SJCRH30 (cell line): Measurements from ENCODE around the gene SEC62. TPM values are rescaled to one million over a fixed set of nuclear protein-coding genes. Genes with fewer than 3 reads are reported as not detected.

Experiments
- DNase-seq, 2 experiments: peaks; one replicate each; pipeline ENCODE4 v3.0.0-alpha.2; 2015 to 2020
- H3K27ac ChIP-seq: fragments of 250-450 bp; sonication (Bioruptor Pico); 2 replicates; pipeline ENCODE4 v1.5.1; 2020; ENCODE audit warnings: mild to moderate bottlenecking, moderate library complexity
- H3K27me3 ChIP-seq: fragments of 250-450 bp; sonication (Bioruptor Pico); 2 replicates; pipeline ENCODE4 v1.5.1; 2020; ENCODE audit warnings: mild to moderate bottlenecking, moderate library complexity
- H3K36me3 ChIP-seq: fragments of 250-450 bp; sonication (Bioruptor Pico); 2 replicates; pipeline ENCODE4 v1.5.1; 2020; ENCODE audit warnings: mild to moderate bottlenecking, moderate library complexity
- H3K4me1 ChIP-seq: fragments of 250-450 bp; sonication (Bioruptor Pico); 2 replicates; pipeline ENCODE4 v1.5.1; 2020; ENCODE audit warnings: mild to moderate bottlenecking, moderate library complexity
- H3K4me3 ChIP-seq: fragments of 250-450 bp; sonication (Bioruptor Pico); 2 replicates; pipeline ENCODE4 v1.5.1; 2020; ENCODE audit warnings: mild to moderate bottlenecking, moderate library complexity
- H3K9me3 ChIP-seq: fragments of 250-450 bp; sonication (Bioruptor Pico); replicated peaks from 2 replicates; pipeline ENCODE4 v1.5.1; 2020; ENCODE audit warnings: mild to moderate bottlenecking, moderate library complexity
- total RNA-seq: library from RNA; depleted of rRNA; stranded (reverse); fragments of >200 nt; shearing (Covaris generic); gene quantifications from 2 replicates; pipeline ENCODE4 v1.2.3, GENCODE V29; 2014; rRNA removed

Gene SEC62, protein sequence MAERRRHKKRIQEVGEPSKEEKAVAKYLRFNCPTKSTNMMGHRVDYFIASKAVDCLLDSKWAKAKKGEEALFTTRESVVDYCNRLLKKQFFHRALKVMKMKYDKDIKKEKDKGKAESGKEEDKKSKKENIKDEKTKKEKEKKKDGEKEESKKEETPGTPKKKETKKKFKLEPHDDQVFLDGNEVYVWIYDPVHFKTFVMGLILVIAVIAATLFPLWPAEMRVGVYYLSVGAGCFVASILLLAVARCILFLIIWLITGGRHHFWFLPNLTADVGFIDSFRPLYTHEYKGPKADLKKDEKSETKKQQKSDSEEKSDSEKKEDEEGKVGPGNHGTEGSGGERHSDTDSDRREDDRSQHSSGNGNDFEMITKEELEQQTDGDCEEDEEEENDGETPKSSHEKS
- 41.3 and 45.1 TPM in 2 replicates for total RNA-seq

DNA sequence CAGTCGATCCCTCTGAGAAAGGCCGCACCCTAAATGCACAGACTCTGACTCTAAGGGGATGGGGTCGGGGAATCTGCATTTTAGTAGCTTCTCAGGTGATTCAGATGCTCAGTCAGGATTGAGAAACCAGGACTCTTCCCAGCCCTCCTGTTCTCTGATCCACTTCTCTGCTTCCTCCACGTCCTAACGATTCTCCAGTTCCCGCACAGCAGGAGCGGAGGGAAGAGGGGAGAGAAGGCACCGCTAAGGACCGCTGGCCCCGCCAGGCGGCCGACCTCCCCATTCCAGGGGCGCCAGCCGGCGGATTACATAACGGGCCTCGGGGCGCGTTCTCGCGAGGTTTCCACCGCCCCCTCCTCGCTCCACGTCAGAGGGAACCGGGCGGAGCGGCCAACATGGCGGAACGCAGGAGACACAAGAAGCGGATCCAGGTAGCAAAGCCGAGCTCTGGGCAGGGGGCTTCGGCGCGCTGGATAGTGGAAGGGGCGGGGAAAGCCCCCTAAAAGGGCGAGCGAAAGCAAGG lies at the start of gene SEC62:
Gene SEC62, plus strand, starts transcription at position 380 of the 523 bp plus-strand sequence. Its CDS starts 16 bp downstream, at position 396.
- peak; percentile 93 for DNase-seq
- peak within 1 kb of the TSS; percentile 90 for H3K4me3 ChIP-seq
- no peaks in the 10 kb centered on the region for H3K27me3 ChIP-seq
- H3K36me3 ChIP-seq = no peaks in the 10 kb centered on the region; the same call in 1 of the 2 replicates
- H3K9me3 ChIP-seq = no peaks in the 10 kb centered on the region
- peak within 1 kb of the TSS; percentile 84 for H3K27ac ChIP-seq
- peaks cover 4% of the 10 kb centered on the region; the same call in 1 of the 2 replicates for H3K4me1 ChIP-seq

DNA sequence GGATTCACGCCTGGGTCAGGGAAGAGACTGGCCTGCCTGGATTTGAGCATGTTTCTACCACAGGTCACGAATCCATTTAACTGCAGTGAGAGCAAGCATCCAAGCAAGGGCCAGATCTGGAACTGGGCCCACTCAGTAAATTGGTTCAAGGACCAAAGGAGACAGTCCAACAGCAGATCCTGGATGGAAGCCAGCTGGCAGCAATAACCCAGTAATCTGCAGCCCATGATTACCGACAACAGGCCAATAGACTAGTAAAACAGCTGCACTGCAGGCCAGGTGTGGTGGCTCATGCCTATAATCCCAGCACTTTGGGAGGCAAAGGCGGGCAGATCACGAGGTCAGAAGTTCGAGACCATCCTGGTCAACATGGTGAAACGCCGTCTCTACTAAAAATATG lies 43.4 kb upstream of the SEC62 start:
- peak in 1 of 2 experiments; percentile 31 for DNase-seq
- Histone ChIP-seq H3K36me3 (no peaks in the 10 kb centered on the region), H3K4me3 (no peak overlapping the region), H3K27me3 (no peaks in the 10 kb centered on the region), H3K27ac (no peak overlapping the region), H3K4me1 (no peaks in the 10 kb centered on the region), H3K9me3 (no peaks in the 10 kb centered on the region)

DNA sequence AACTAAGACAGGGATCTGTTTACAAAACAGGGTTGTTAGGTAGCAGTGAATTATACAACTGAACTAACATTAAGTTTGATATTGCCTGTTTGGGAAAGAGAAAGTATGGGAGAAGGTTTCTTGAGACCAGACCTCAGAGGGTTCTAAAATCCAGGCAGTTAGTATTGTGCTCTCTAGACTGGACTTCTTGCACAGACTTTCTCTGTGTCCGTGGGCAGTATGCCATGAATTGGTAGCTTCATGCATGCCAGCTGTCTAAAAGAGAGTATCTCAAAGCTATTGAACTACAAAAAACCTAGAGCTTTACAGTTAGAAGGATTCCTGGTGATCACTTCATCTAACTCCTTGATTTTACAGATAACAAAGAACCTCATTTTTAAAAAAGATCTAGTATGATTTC lies 42.8 kb upstream of the SEC62 start:
- no peaks in the 10 kb centered on the region for H3K9me3 ChIP-seq
- H3K27me3 ChIP-seq = no peaks in the 10 kb centered on the region
- no peaks in the 10 kb centered on the region for H3K4me1 ChIP-seq
- no peak for DNase-seq
- no peak overlapping the region for H3K27ac ChIP-seq
- H3K36me3 ChIP-seq = no peaks in the 10 kb centered on the region
- H3K4me3 ChIP-seq = no peak overlapping the region

DNA sequence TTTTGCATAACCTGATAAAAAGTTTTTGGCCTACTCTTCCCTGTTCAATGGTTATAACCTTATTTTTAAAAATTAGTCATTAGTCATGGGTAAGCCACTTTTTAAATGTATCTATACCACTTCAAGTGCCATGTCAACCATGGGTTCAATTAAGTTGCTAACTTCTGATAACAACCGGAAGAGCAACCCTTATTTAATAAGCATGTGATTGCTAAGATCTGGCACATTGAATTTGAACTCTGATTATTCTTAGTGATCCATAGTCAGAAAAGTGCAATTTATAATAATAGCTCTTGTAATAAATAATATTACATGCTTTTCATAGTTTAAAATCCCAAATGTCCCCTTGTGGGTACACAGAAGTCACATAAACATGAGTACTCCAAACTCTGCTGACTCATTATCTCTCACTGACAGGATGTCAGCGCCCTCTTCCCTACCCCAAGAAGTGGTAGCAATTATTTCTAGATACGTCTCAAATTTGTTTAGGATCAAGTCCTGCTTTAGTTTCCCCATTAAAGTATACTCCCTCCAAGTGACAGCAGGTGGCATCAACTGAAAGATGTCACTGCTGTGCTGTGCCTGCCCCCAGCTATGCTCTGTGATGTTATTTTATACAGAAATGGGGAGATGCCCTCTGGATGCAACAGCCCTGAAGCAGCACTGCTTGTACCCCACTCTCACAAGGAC lies 36.6 kb upstream of the SEC62 start:
- no peak overlapping the region for H3K27ac ChIP-seq
- DNase-seq = no peak
- H3K4me1 ChIP-seq = no peaks in the 10 kb centered on the region
- H3K27me3 ChIP-seq = no peaks in the 10 kb centered on the region
- H3K36me3 ChIP-seq = no peaks in the 10 kb centered on the region
- H3K9me3 ChIP-seq = no peaks in the 10 kb centered on the region
- no peak overlapping the region for H3K4me3 ChIP-seq

DNA sequence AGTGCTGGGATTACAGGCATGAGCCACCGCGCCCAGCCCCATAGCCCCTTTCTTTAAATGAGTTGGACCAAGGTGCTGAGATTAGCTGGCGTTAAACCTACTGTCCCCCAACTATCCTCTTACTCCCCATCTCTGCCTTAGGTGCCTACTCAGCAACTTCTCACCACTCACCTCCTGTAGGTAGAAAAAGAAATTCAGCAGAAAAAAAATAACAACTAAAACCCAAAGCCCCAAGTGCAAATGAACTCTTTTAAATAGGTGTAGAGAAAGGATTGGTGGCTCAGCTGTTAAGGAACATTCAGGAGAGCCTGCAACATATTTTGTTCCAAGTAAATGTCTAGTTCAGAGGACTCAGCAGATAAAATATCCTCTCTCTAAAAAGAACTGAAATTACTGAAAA lies 35.8 kb upstream of the SEC62 start:
- DNase-seq = no peak
- H3K27ac ChIP-seq = no peak overlapping the region
- H3K9me3 ChIP-seq = no peaks in the 10 kb centered on the region
- H3K4me3 ChIP-seq = no peak overlapping the region
- H3K27me3 ChIP-seq = no peaks in the 10 kb centered on the region
- H3K36me3 ChIP-seq = no peaks in the 10 kb centered on the region
- H3K4me1 ChIP-seq = no peaks in the 10 kb centered on the region

DNA sequence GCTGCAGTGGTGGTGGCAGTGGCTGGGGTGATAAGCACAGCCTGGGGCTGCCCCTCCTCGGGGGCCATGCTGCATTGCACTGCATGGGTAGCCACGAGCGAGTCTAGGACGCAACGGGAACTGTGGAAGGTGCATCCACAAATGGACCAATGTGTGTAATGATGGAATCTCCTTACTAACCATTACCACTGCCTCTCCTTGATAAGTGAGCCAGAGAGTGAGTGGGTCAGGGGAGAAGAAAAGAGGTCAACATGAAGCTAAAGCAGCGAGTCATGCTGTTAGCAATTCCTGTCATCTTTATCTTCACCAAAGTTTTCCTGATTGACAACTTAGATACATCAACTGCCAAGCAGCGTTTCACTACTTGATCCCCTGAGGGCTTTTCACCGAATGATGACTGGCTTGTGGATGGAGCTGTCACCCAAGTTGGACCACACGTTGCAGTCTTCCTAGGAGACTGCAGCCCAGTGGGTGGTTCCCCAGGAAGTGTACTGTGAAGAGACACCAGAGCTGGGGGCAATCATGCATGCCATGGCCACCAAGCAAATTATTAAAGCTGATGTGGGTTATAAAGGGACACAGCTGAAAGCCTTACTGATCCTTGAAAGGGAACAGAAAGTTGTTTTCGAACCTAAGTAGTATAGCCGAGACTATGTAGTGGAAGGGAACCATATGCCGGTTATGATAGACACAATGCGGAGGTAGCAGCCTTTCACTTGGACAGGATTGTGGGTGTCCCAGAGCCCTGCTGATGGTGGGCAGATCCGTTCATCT lies 34.7 kb upstream of the SEC62 start:
- H3K4me1 ChIP-seq = no peaks in the 10 kb centered on the region
- H3K27ac ChIP-seq = no peak overlapping the region
- H3K9me3 ChIP-seq = no peaks in the 10 kb centered on the region
- no peaks in the 10 kb centered on the region for H3K27me3 ChIP-seq
- no peaks in the 10 kb centered on the region for H3K36me3 ChIP-seq
- no peak overlapping the region for H3K4me3 ChIP-seq
- no peak for DNase-seq

DNA sequence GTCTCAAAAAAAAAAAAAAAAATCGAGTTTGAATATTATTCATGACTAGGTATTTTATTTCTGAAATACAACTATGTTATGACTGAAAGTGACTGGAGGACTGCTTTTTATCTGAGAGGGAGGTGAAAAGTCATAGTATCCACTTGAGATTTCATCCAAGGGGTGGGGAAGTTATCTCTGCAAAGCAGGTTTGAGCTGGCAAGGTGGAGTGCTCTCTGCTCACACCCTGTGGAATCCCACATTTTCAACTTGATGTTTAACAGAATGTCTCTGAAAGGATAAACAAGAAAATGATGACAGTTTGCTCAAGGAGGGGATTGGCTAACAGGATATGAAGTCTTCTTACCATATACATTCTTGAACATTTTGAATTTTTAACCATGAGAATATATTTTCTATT lies 27.3 kb upstream of the SEC62 start:
- H3K4me3 ChIP-seq = no peak overlapping the region
- H3K9me3 ChIP-seq = no peaks in the 10 kb centered on the region
- no peaks in the 10 kb centered on the region for H3K4me1 ChIP-seq
- H3K27me3 ChIP-seq = no peaks in the 10 kb centered on the region
- no peak for DNase-seq
- H3K27ac ChIP-seq = no peak overlapping the region
- H3K36me3 ChIP-seq = no peaks in the 10 kb centered on the region

DNA sequence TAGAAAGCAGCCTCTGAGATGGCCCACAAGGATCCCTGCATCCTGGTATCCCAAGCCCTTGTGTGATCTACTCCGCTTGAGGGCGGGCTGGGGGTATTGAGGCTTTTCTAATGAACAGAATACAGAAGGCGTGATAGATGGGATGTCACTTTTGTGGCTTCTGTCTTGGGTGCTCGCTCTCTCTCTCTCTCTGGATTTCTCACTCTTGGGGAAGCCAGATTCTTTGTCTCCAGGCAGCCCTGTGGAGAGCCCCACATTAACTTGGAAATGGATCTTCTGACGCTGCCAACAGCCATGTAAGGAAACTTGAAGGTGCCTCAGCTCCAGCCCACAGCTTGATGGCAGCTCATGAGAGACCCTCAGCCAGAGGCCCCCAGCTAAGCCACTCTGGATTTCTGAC lies 26.9 kb upstream of the SEC62 start:
- H3K27me3 ChIP-seq = no peaks in the 10 kb centered on the region

DNA sequence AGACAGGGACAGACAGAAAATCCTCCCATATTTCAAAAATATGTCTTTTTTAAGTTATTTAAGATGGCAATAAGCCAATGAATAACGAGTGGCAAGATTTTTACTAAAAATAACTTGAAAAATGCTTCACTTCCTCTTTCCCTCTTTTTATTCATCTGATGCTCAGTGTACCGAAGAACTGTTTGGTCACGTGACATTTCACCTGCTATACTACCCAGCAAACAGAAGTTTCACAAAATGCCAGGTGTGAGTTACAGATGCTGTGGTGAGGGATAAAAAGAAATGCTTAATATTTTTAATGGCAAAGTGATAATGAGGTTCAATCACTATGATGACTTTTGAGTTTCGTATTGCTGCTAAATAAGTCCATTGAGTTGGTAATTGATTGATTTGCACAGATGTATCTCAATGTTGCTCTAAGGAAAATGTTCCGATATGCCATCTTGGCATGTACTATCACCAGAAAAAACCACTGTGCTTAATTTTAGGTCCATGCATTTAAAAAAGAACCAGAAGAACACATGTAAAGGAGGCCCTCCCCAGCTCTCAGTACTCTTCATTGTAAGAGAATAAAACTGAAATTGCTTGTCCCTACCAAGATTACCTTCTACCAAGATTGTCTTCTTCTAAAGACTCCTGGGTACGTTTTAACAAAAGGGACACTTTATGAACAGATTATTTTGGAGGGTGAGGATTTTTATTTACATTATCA lies 26.0 kb upstream of the SEC62 start:
- H3K4me1 ChIP-seq = no peaks in the 10 kb centered on the region
- no peaks in the 10 kb centered on the region for H3K27me3 ChIP-seq
- no peaks in the 10 kb centered on the region for H3K36me3 ChIP-seq
- H3K4me3 ChIP-seq = no peak overlapping the region
- no peak overlapping the region for H3K27ac ChIP-seq
- H3K9me3 ChIP-seq = no peaks in the 10 kb centered on the region
- DNase-seq = no peak

More for the DNA sequence above, 26.9 kb upstream of the SEC62 start:
- DNase-seq = no peak
- H3K36me3 ChIP-seq = no peaks in the 10 kb centered on the region
- H3K4me3 ChIP-seq = no peak overlapping the region
- H3K9me3 ChIP-seq = no peaks in the 10 kb centered on the region
- H3K4me1 ChIP-seq = no peaks in the 10 kb centered on the region
- no peak overlapping the region for H3K27ac ChIP-seq

DNA sequence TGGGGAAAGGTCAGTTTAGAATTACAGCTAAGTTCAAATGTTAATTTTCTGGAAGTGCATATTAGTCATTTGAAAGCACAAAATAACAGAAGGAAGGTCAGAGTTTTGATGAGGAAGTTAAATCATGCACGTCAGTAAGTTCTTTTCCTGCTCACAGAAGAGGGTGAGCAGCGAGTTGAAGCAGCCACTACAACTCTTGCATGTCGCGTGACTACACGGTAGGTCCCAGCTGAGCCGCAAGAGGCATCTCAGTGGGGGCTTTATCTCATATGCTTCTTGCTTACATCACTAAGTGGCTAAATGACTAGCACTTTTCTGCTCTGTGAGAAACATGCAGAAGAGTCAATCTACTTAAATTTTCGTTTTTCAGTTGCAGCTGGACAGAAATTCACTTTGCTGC lies 21.3 kb upstream of the SEC62 start:
- Histone ChIP-seq H3K27me3 (no peaks in the 10 kb centered on the region), H3K27ac (no peak overlapping the region), H3K4me3 (no peak overlapping the region), H3K36me3 (no peaks in the 10 kb centered on the region), H3K4me1 (no peaks in the 10 kb centered on the region), H3K9me3 (no peaks in the 10 kb centered on the region)
- DNase-seq = no peak

DNA sequence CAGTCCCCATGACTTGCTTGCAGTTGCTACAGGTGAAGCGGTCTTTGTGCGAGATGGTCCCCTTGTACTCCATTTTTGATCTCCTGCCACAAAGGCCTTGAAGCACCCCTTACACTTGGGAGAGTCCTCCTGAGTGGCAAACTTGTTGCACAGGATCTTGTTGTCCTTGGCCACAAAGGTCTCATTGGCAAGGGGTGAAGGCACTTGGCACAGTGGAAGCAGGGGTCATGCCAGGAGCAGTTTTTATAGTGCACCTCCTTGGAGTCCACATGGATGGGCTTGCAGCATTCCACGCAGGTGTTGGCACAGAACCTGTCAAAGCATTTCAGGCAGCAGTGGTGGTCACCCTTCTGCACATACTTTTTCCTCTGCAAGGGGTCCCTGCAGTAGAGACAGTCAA lies 20.3 kb upstream of the SEC62 start:
- no peak for DNase-seq
- H3K27me3 ChIP-seq = no peaks in the 10 kb centered on the region
- no peaks in the 10 kb centered on the region for H3K4me1 ChIP-seq
- no peak overlapping the region for H3K27ac ChIP-seq
- no peak overlapping the region for H3K4me3 ChIP-seq
- no peaks in the 10 kb centered on the region for H3K9me3 ChIP-seq
- no peaks in the 10 kb centered on the region for H3K36me3 ChIP-seq

DNA sequence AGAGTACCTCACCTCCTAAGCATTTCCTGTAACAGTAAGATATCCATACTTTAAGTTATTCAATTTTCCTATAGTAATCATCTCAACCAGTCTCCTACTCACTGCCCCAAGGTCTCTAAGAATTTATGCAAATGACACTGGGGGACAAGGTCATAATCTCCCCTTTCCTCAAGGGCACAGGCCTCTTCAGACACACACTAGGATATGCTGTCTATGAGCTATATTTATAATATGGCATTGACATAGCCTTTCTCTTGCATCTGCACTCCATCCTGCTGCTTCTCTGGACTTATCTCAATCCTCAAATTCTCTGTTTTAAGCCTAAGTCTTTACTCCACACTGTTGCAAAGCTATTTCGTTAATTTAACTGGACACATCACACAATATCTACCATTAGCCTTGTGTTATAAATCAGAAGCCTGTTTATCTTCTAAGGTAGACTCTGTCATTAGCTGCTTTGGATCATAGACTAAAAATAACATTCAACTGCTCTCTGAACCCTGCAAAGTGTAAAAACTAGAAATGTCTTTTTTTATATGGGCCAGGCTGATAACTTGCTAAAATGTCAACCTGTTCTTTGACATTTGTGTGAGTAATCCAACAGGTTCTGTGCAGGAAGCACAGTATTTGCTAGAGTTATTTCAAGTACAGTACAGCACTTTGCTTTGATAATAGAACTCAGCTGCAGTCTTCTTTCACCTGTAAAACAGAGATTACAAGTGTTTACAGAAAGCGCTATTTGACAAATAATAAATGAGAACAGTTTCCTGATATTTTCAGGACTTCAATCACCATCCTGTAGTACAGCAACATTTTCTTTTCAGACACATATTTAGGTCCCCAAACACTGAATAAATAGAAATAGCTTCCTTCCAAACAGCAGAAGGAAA lies 17.8 kb upstream of the SEC62 start:
- Histone ChIP-seq H3K27me3 (no peaks in the 10 kb centered on the region), H3K4me1 (no peaks in the 10 kb centered on the region), H3K4me3 (no peak overlapping the region), H3K9me3 (no peaks in the 10 kb centered on the region), H3K36me3 (no peaks in the 10 kb centered on the region), H3K27ac (no peak overlapping the region)
- DNase-seq = no peak

DNA sequence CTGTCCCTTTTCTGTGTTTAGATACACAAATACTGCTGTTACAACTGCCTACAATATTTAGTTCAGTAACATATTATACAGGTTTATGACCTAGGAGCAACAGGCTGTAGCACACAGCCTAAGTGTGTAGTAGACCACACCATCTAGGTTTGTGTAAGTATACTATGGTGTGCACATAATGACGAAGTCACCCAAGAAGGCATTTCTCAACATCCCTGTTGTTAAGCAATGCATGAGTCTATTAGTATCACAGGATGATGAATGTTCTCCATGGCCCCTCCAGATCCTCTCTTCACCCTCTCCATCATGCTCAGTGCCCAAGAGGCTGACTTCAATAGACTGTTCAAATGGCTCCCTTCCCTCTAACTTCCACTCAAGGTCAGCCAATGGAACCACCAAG lies 14.6 kb upstream of the SEC62 start:
- Histone ChIP-seq H3K4me1 (no peaks in the 10 kb centered on the region), H3K27ac (no peak overlapping the region), H3K9me3 (no peaks in the 10 kb centered on the region), H3K27me3 (no peaks in the 10 kb centered on the region), H3K36me3 (no peaks in the 10 kb centered on the region), H3K4me3 (no peak overlapping the region)
- DNase-seq = no peak
